DND-41 (cell line): ENCODE data around the gene HECW1.

Experiments
- EZH2 ChIP-seq: IDR thresholded peaks from 3 replicates; pipeline ENCODE4 v1.6.1; 2012; ENCODE audit warnings: borderline replicate concordance, low read depth, mild to moderate bottlenecking, moderate library complexity, low read length, inconsistent platforms; ENCODE audit not compliant: severe bottlenecking
- TF ChIP-seq, protein P1 (sequence below): IDR thresholded peaks from 2 replicates; pipeline ENCODE4 v1.5.1; 2012; ENCODE audit warnings: borderline replicate concordance, low read length, moderate library complexity, mild to moderate bottlenecking; ENCODE audit not compliant: poor library complexity, severe bottlenecking; ENCODE audit errors: extremely low read depth

GRCh38 chr7:43175570-43176200 is 63.2 kb downstream of the HECW1 start:
- TF ChIP-seq, protein P1, sequence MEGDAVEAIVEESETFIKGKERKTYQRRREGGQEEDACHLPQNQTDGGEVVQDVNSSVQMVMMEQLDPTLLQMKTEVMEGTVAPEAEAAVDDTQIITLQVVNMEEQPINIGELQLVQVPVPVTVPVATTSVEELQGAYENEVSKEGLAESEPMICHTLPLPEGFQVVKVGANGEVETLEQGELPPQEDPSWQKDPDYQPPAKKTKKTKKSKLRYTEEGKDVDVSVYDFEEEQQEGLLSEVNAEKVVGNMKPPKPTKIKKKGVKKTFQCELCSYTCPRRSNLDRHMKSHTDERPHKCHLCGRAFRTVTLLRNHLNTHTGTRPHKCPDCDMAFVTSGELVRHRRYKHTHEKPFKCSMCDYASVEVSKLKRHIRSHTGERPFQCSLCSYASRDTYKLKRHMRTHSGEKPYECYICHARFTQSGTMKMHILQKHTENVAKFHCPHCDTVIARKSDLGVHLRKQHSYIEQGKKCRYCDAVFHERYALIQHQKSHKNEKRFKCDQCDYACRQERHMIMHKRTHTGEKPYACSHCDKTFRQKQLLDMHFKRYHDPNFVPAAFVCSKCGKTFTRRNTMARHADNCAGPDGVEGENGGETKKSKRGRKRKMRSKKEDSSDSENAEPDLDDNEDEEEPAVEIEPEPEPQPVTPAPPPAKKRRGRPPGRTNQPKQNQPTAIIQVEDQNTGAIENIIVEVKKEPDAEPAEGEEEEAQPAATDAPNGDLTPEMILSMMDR: no peak
- no peak for TF ChIP-seq EZH2
